Measurements from ENCODE around the gene CBFA2T2.

DNA sequence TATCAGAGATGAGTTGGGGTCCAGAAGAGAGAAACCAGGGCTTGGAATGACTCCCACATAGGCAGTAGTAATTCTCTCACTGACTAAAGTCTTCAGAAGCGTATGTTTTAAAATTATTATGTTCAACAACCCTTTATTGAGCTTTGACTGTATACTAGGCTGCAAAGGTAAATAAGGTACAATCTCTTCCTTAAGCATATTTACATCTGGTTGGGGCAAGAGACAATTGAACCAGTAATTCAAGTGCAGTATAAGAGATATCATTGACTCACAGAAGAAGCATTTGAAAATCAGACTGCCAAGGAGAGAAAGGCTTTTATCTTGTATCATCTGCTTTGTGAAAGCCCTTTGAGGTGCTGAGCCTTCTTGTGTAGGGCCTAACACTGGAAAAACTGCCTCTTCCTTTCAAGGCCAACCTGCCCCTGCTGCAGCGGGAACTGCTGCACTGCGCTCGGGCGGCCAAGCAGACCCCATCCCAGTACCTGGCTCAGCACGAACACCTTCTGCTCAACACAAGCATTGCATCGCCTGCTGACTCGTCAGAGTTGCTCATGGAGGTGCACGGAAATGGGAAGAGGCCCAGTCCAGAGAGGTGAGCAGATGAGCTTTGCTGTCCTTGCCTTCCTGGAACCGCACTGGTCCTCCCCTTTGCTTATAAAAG lies 132.9 kb downstream of the CBFA2T2 start:
- no peak for TF ChIP-seq EZH2 (IDR thresholded peaks at IDR 0.05; ENCODE audit: borderline replicate concordance, low read length)
- TF ChIP-seq, protein P1, sequence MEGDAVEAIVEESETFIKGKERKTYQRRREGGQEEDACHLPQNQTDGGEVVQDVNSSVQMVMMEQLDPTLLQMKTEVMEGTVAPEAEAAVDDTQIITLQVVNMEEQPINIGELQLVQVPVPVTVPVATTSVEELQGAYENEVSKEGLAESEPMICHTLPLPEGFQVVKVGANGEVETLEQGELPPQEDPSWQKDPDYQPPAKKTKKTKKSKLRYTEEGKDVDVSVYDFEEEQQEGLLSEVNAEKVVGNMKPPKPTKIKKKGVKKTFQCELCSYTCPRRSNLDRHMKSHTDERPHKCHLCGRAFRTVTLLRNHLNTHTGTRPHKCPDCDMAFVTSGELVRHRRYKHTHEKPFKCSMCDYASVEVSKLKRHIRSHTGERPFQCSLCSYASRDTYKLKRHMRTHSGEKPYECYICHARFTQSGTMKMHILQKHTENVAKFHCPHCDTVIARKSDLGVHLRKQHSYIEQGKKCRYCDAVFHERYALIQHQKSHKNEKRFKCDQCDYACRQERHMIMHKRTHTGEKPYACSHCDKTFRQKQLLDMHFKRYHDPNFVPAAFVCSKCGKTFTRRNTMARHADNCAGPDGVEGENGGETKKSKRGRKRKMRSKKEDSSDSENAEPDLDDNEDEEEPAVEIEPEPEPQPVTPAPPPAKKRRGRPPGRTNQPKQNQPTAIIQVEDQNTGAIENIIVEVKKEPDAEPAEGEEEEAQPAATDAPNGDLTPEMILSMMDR (conservative IDR thresholded peaks at IDR 0.05 in 1 of 2, IDR thresholded peaks at IDR 0.05 in 1 of 2; ENCODE audit: extremely low read depth in 1 of 2, insufficient read depth in 1 of 2, low read depth in 1 of 2, low read length in 2 of 2), result no peak
